SK-N-SH (cell line): ENCODE measurements around the gene CHD6. TPM values are rescaled to one million over a fixed set of nuclear protein-coding genes. Genes with fewer than 3 reads are reported as not detected.

Experiments
- CTCF ChIA-PET: fragments of 300-600, 350-600 bp; formaldehyde crosslinking; extraction: SDS; loops from one replicate; lab custom pipeline; 2021; lab: Yijun Ruan, JAX
- POLR2A ChIA-PET: fragments of 350-600 bp; sonication (Branson Sonifier 250); formaldehyde crosslinking; extraction: SDS; loops from one replicate; lab custom pipeline; 2020; ENCODE audit warnings: antibody characterized with exemption, inconsistent platforms; lab: Yijun Ruan, JAX
- DNase-seq: peaks from one replicate; pipeline ENCODE4 v3.0.0; 2012
- H2AFZ ChIP-seq: fragments of 200-600 bp; sonication (generic); 2 replicates; pipeline ENCODE4 v1.8.1; 2016; ENCODE audit warnings: antibody characterized with exemption, mild to moderate bottlenecking, low read depth
- H3F3A ChIP-seq: fragments of 200-600 bp; sonication (generic); replicated peaks from 2 replicates; pipeline ENCODE3; 2016; ENCODE audit warnings: antibody characterized with exemption, mild to moderate bottlenecking; ENCODE audit not compliant: insufficient read depth
- H3K27ac ChIP-seq, 2 experiments: fragments of 200-500 bp in 1 of 2; fragments of 200-600 bp in 1 of 2; sonication (Bioruptor generic) in 1 of 2; sonication (generic), shearing (Covaris generic) in 1 of 2; 2 replicates each; pipeline versions ENCODE4 v1.5.1 to v1.6.1; 2014 to 2016; ENCODE audit warnings: low read depth in 2 of 2, inconsistent platforms in 1 of 2, low read length in 1 of 2, mild to moderate bottlenecking in 1 of 2, mixed read lengths in 1 of 2
- H3K27me3 ChIP-seq: fragments of 200-600 bp; sonication (generic), shearing (Covaris generic); 2 replicates; pipeline ENCODE4 v1.6.1; 2016; ENCODE audit warnings: mixed run types; ENCODE audit not compliant: insufficient read depth
- H3K36me3 ChIP-seq, 2 experiments: fragments of 200-500 bp in 1 of 2; fragments of 200-600 bp in 1 of 2; sonication (Bioruptor generic) in 1 of 2; sonication (generic) in 1 of 2; replicated peaks in 1 of 2; 2 replicates each; pipeline versions ENCODE3 to v1.5.1; 2014 to 2016; ENCODE audit warnings: low read length in 1 of 2, mild to moderate bottlenecking in 1 of 2; ENCODE audit not compliant: insufficient read depth in 2 of 2, control insufficient read depth in 1 of 2
- H3K4me1 ChIP-seq, 2 experiments: fragments of 200-500 bp in 1 of 2; fragments of 200-600 bp in 1 of 2; sonication (Bioruptor generic) in 1 of 2; sonication (generic), shearing (Covaris generic) in 1 of 2; 2 replicates each; pipeline versions ENCODE4 v1.5.1 to v1.6.1; 2014 to 2016; ENCODE audit warnings: low read depth in 1 of 2, low read length in 1 of 2, mixed run types in 1 of 2; ENCODE audit not compliant: insufficient read depth in 2 of 2, control insufficient read depth in 1 of 2
- H3K4me2 ChIP-seq: fragments of 200-600 bp; sonication (generic), shearing (Covaris generic); 2 replicates; pipeline ENCODE4 v1.6.1; 2017; ENCODE audit warnings: mixed run types
- H3K4me3 ChIP-seq, 2 experiments: fragments of 200-500 bp in 1 of 2; fragments of 200-600 bp in 1 of 2; sonication (Bioruptor generic) in 1 of 2; sonication (generic), shearing (Covaris generic) in 1 of 2; 2 replicates each; pipeline versions ENCODE4 v1.5.1 to v1.8.1; 2014 to 2016; ENCODE audit warnings: low read depth in 2 of 2, inconsistent platforms in 1 of 2, low read length in 1 of 2, mild to moderate bottlenecking in 1 of 2, mixed read lengths in 1 of 2, moderate library complexity in 1 of 2
- H3K79me2 ChIP-seq: fragments of 200-600 bp; sonication (generic); 2 replicates; pipeline ENCODE4 v1.8.1; 2017; ENCODE audit warnings: mild to moderate bottlenecking; ENCODE audit not compliant: insufficient read depth
- H3K9ac ChIP-seq: fragments of 200-600 bp; sonication (generic); 2 replicates; pipeline ENCODE4 v1.6.1; 2017; ENCODE audit warnings: mixed run types
- H3K9me2 ChIP-seq: fragments of 200-600 bp; sonication (generic); 2 replicates; pipeline ENCODE4 v1.6.1; 2017; ENCODE audit warnings: mixed run types
- H3K9me3 ChIP-seq: fragments of 200-600 bp; sonication (generic); 2 replicates; pipeline ENCODE4 v1.6.1; 2017; ENCODE audit warnings: mixed run types, mild to moderate bottlenecking, moderate library complexity
- H4K20me1 ChIP-seq: fragments of 200-600 bp; sonication (generic); 2 replicates; pipeline ENCODE4 v1.6.1; 2017; ENCODE audit warnings: mild to moderate bottlenecking, mixed run types; ENCODE audit not compliant: insufficient read depth
- CTCF ChIP-seq: fragments of 200-600 bp; sonication (generic); IDR thresholded peaks from 2 replicates; pipeline ENCODE4 v1.6.1; 2017; ENCODE audit warnings: antibody characterized with exemption, mild to moderate bottlenecking, moderate library complexity
- ELF1 ChIP-seq: IDR thresholded peaks from 2 replicates; pipeline ENCODE4 v1.4.0; 2012
- EP300 ChIP-seq, 2 experiments: IDR thresholded peaks; 2 replicates each; pipeline versions ENCODE4 v1.4.0 to v1.6.1; 2012; ENCODE audit warnings: borderline replicate concordance in 1 of 2, low read depth in 1 of 2, low read length in 1 of 2
- FOSL2 ChIP-seq: IDR thresholded peaks from 2 replicates; pipeline ENCODE4 v1.4.0; 2012; ENCODE audit warnings: low read depth, mild to moderate bottlenecking, moderate library complexity, borderline replicate concordance
- FOXJ3 ChIP-seq: sonication (generic); formaldehyde crosslinking; IDR thresholded peaks from 2 replicates; pipeline ENCODE4 v1.5.1; 2020; ENCODE audit warnings: mild to moderate bottlenecking, missing genetic modification reagents
- FOXM1 ChIP-seq: IDR thresholded peaks from 2 replicates; pipeline ENCODE4 v1.4.0; 2012; ENCODE audit warnings: low read depth, mild to moderate bottlenecking
- GABPA ChIP-seq: IDR thresholded peaks from 2 replicates; pipeline ENCODE4 v1.4.0; 2012; ENCODE audit warnings: low read depth, mild to moderate bottlenecking
- IRF3 ChIP-seq: fragments of 150-350 bp; IDR thresholded peaks from 2 replicates; pipeline ENCODE4 v1.6.1; 2016; ENCODE audit warnings: mild to moderate bottlenecking, low read depth, low read length
- JUND ChIP-seq: IDR thresholded peaks from 2 replicates; pipeline ENCODE4 v1.4.0; 2012
- MEF2A ChIP-seq: IDR thresholded peaks from 2 replicates; pipeline ENCODE4 v1.4.0; 2012; ENCODE audit warnings: low read depth, borderline replicate concordance
- POLR2AphosphoS5 ChIP-seq: IDR thresholded peaks from 2 replicates; pipeline ENCODE4 v1.6.1; 2012; ENCODE audit warnings: low read depth, low read length
- RAD21 ChIP-seq: IDR thresholded peaks from 2 replicates; pipeline ENCODE4 v1.6.1; 2012; ENCODE audit warnings: mild to moderate bottlenecking, low read length
- REST ChIP-seq: IDR thresholded peaks from 2 replicates; pipeline ENCODE4 v1.6.1; 2012; ENCODE audit warnings: mild to moderate bottlenecking, low read depth, low read length, moderate library complexity
- RFX5 ChIP-seq: IDR thresholded peaks from 2 replicates; pipeline ENCODE4 v1.6.1; 2012; ENCODE audit warnings: mild to moderate bottlenecking, improper control_type of control experiment, low read length
- SIN3A ChIP-seq: IDR thresholded peaks from 2 replicates; pipeline ENCODE4 v1.6.1; 2012; ENCODE audit warnings: low read depth, mild to moderate bottlenecking, low read length, moderate library complexity, borderline replicate concordance
- SMC3 ChIP-seq: IDR thresholded peaks from 2 replicates; pipeline ENCODE4 v1.6.1; 2012; ENCODE audit warnings: low read depth, low read length, improper control_type of control experiment
- TAF1 ChIP-seq: IDR thresholded peaks from 2 replicates; pipeline ENCODE4 v1.6.1; 2012; ENCODE audit warnings: low read depth, mild to moderate bottlenecking, low read length, moderate library complexity, borderline replicate concordance
- TCF12 ChIP-seq: IDR thresholded peaks from 2 replicates; pipeline ENCODE4 v1.4.0; 2012
- TEAD4 ChIP-seq: IDR thresholded peaks from 2 replicates; pipeline ENCODE4 v1.4.0; 2012; ENCODE audit warnings: mild to moderate bottlenecking, borderline replicate concordance; ENCODE audit not compliant: insufficient read depth
- USF1 ChIP-seq: IDR thresholded peaks from 2 replicates; pipeline ENCODE4 v1.4.0; 2012; ENCODE audit warnings: low read depth, borderline replicate concordance
- USF2 ChIP-seq: fragments of 150-350 bp; IDR thresholded peaks from 2 replicates; pipeline ENCODE4 v1.6.1; 2017; ENCODE audit warnings: antibody characterized with exemption, low read length, low read depth, borderline replicate concordance
- YY1 ChIP-seq: IDR thresholded peaks from 2 replicates; pipeline ENCODE4 v1.4.0; 2012; ENCODE audit warnings: low read depth, mild to moderate bottlenecking
- WGBS: methylation state at CpG from one replicate; pipeline ENCODE4 v1.1.6; 2017; ENCODE audit warnings: low lambda C conversion rate; 5-methylcytosine and 5-hydroxymethylcytosine counted together
- polyA plus RNA-seq, 3 experiments: library from polyadenylated mRNA; depleted of rRNA; stranded (reverse); fragments of >200 nt; gene quantifications; 2 replicates each; pipeline ENCODE4 v1.2.3, GENCODE V29; 2012

CHD6 gene
- polyA plus RNA-seq, 1 of the 3 experiments (the other 2 are of a cell fraction) = 7.1 TPM

- no peak overlapping the region for H2AFZ ChIP-seq
- ChIA-PET POLR2A (no interaction called here), CTCF (no interaction called here)
- H4K20me1 ChIP-seq = peaks cover 32% of the 10 kb centered on the region
- no peaks in the 10 kb centered on the region for H3K9me2 ChIP-seq
- no peak for DNase-seq
- H3K4me2 ChIP-seq = no peak overlapping the region
- WGBS = 94% methylated on average over 3 of the region's 3 CpGs
- no peaks in the 10 kb centered on the region for H3K27me3 ChIP-seq
- TF ChIP-seq TEAD4 = no peak
- no peak for TF ChIP-seq ELF1
- no peak for TF ChIP-seq SMC3
- no peak overlapping the region for H3K4me3 ChIP-seq
- no peak overlapping the region for H3K9ac ChIP-seq
- peaks cover 2 to 10% of the 10 kb centered on the region in 2 experiments for H3K36me3 ChIP-seq
- peaks cover 3% of the 10 kb centered on the region for H3F3A ChIP-seq
- H3K79me2 ChIP-seq = peaks cover 97% of the 10 kb centered on the region
- no peak overlapping the region for H3K27ac ChIP-seq
- H3K4me1 ChIP-seq = no peaks in the 10 kb centered on the region
- peaks cover 6% of the 10 kb centered on the region; the same call in 1 of the 2 replicates for H3K9me3 ChIP-seq
These were observed 30.2 kb downstream of the CHD6 start for GRCh38 chr20:41587956-41588355.

GRCh38 chr20:41587523-41587922, 30.7 kb downstream of the CHD6 start:
- peaks cover 36% of the 10 kb centered on the region for H4K20me1 ChIP-seq
- ChIA-PET CTCF (interaction anchor here (0.7 to 1.2 kb wide), 2 partner anchors 14 to 27 kb away, joined by 3 read pairs; no protein-coding TSS in a partner anchor), POLR2A (no interaction called here)
- no peak for DNase-seq
- no peaks in the 10 kb centered on the region for H3K4me1 ChIP-seq
- no peak overlapping the region for H3K4me3 ChIP-seq
- no peak for TF ChIP-seq FOSL2
- TF ChIP-seq CTCF = no peak
- TF ChIP-seq YY1 = no peak
- TF ChIP-seq SMC3 = no peak
- TF ChIP-seq IRF3 = no peak
- TF ChIP-seq POLR2AphosphoS5 = no peak
- no peak for TF ChIP-seq USF1
- no peak for TF ChIP-seq SIN3A
- TF ChIP-seq GABPA = no peak
- TF ChIP-seq TCF12 = no peak
- TF ChIP-seq FOXM1 = no peak
- TF ChIP-seq TAF1 = no peak
- TF ChIP-seq RAD21 = no peak
- no peak for TF ChIP-seq REST
- TF ChIP-seq RFX5 = no peak
- TF ChIP-seq EP300 (IDR thresholded peaks at IDR 0.05; ENCODE audit: borderline replicate concordance in 1 of 2, low read depth in 1 of 2, low read length in 1 of 2) = no peak
- TF ChIP-seq MEF2A = no peak
- TF ChIP-seq FOXJ3 = no peak
- no peak for TF ChIP-seq JUND
- no peak for TF ChIP-seq USF2
- WGBS = 96% methylated on average over 2 of the region's 2 CpGs
- H3K9me3 ChIP-seq = peaks cover 6% of the 10 kb centered on the region; the same call in 1 of the 2 replicates
- H3K27ac ChIP-seq = no peak overlapping the region
- peaks cover 97% of the 10 kb centered on the region for H3K79me2 ChIP-seq
- H3K36me3 ChIP-seq = peaks cover 2 to 10% of the 10 kb centered on the region in 2 experiments
- peaks cover 3% of the 10 kb centered on the region for H3F3A ChIP-seq
- H2AFZ ChIP-seq = no peak overlapping the region
- no peaks in the 10 kb centered on the region for H3K27me3 ChIP-seq
- no peak overlapping the region for H3K4me2 ChIP-seq
- no peaks in the 10 kb centered on the region for H3K9me2 ChIP-seq
- H3K9ac ChIP-seq = no peak overlapping the region
